SK-N-SH (cell line): Measurements from ENCODE around the gene TBC1D2B. TPM values are rescaled to one million over a fixed set of nuclear protein-coding genes. Genes with fewer than 3 reads are reported as not detected.

ENCODE experiments used
- CTCF ChIA-PET: fragments of 300-600, 350-600 bp; formaldehyde crosslinking; extraction: SDS; loops from one replicate; lab custom pipeline; 2021; lab: Yijun Ruan, JAX
- POLR2A ChIA-PET: fragments of 350-600 bp; sonication (Branson Sonifier 250); formaldehyde crosslinking; extraction: SDS; loops from one replicate; lab custom pipeline; 2020; ENCODE audit warnings: antibody characterized with exemption, inconsistent platforms; lab: Yijun Ruan, JAX
- DNase-seq: peaks from one replicate; pipeline ENCODE4 v3.0.0; 2012
- H2AFZ ChIP-seq: fragments of 200-600 bp; sonication (generic); 2 replicates; pipeline ENCODE4 v1.8.1; 2016; ENCODE audit warnings: antibody characterized with exemption, mild to moderate bottlenecking, low read depth
- H3F3A ChIP-seq: fragments of 200-600 bp; sonication (generic); replicated peaks from 2 replicates; pipeline ENCODE3; 2016; ENCODE audit warnings: antibody characterized with exemption, mild to moderate bottlenecking; ENCODE audit not compliant: insufficient read depth
- H3K27ac ChIP-seq, 2 experiments: fragments of 200-500 bp in 1 of 2; fragments of 200-600 bp in 1 of 2; sonication (Bioruptor generic) in 1 of 2; sonication (generic), shearing (Covaris generic) in 1 of 2; 2 replicates each; pipeline versions ENCODE4 v1.5.1 to v1.6.1; 2014 to 2016; ENCODE audit warnings: low read depth in 2 of 2, inconsistent platforms in 1 of 2, low read length in 1 of 2, mild to moderate bottlenecking in 1 of 2, mixed read lengths in 1 of 2
- H3K27me3 ChIP-seq: fragments of 200-600 bp; sonication (generic), shearing (Covaris generic); 2 replicates; pipeline ENCODE4 v1.6.1; 2016; ENCODE audit warnings: mixed run types; ENCODE audit not compliant: insufficient read depth
- H3K36me3 ChIP-seq, 2 experiments: fragments of 200-500 bp in 1 of 2; fragments of 200-600 bp in 1 of 2; sonication (Bioruptor generic) in 1 of 2; sonication (generic) in 1 of 2; replicated peaks in 1 of 2; 2 replicates each; pipeline versions ENCODE3 to v1.5.1; 2014 to 2016; ENCODE audit warnings: low read length in 1 of 2, mild to moderate bottlenecking in 1 of 2; ENCODE audit not compliant: insufficient read depth in 2 of 2, control insufficient read depth in 1 of 2
- H3K4me1 ChIP-seq, 2 experiments: fragments of 200-500 bp in 1 of 2; fragments of 200-600 bp in 1 of 2; sonication (Bioruptor generic) in 1 of 2; sonication (generic), shearing (Covaris generic) in 1 of 2; 2 replicates each; pipeline versions ENCODE4 v1.5.1 to v1.6.1; 2014 to 2016; ENCODE audit warnings: low read depth in 1 of 2, low read length in 1 of 2, mixed run types in 1 of 2; ENCODE audit not compliant: insufficient read depth in 2 of 2, control insufficient read depth in 1 of 2
- H3K4me2 ChIP-seq: fragments of 200-600 bp; sonication (generic), shearing (Covaris generic); 2 replicates; pipeline ENCODE4 v1.6.1; 2017; ENCODE audit warnings: mixed run types
- H3K4me3 ChIP-seq, 2 experiments: fragments of 200-500 bp in 1 of 2; fragments of 200-600 bp in 1 of 2; sonication (Bioruptor generic) in 1 of 2; sonication (generic), shearing (Covaris generic) in 1 of 2; 2 replicates each; pipeline versions ENCODE4 v1.5.1 to v1.8.1; 2014 to 2016; ENCODE audit warnings: low read depth in 2 of 2, inconsistent platforms in 1 of 2, low read length in 1 of 2, mild to moderate bottlenecking in 1 of 2, mixed read lengths in 1 of 2, moderate library complexity in 1 of 2
- H3K79me2 ChIP-seq: fragments of 200-600 bp; sonication (generic); 2 replicates; pipeline ENCODE4 v1.8.1; 2017; ENCODE audit warnings: mild to moderate bottlenecking; ENCODE audit not compliant: insufficient read depth
- H3K9ac ChIP-seq: fragments of 200-600 bp; sonication (generic); 2 replicates; pipeline ENCODE4 v1.6.1; 2017; ENCODE audit warnings: mixed run types
- H3K9me2 ChIP-seq: fragments of 200-600 bp; sonication (generic); 2 replicates; pipeline ENCODE4 v1.6.1; 2017; ENCODE audit warnings: mixed run types
- H3K9me3 ChIP-seq: fragments of 200-600 bp; sonication (generic); 2 replicates; pipeline ENCODE4 v1.6.1; 2017; ENCODE audit warnings: mixed run types, mild to moderate bottlenecking, moderate library complexity
- H4K20me1 ChIP-seq: fragments of 200-600 bp; sonication (generic); 2 replicates; pipeline ENCODE4 v1.6.1; 2017; ENCODE audit warnings: mild to moderate bottlenecking, mixed run types; ENCODE audit not compliant: insufficient read depth
- CHD2 ChIP-seq: fragments of 150-350 bp; IDR thresholded peaks from 2 replicates; pipeline ENCODE4 v1.6.1; 2018; ENCODE audit warnings: low read length; ENCODE audit not compliant: partially characterized antibody
- ELF1 ChIP-seq: IDR thresholded peaks from 2 replicates; pipeline ENCODE4 v1.4.0; 2012
- EZH2phosphoT487 ChIP-seq: fragments of 200-600 bp; sonication (generic); IDR thresholded peaks from 2 replicates; pipeline ENCODE4 v1.6.1; 2017; ENCODE audit warnings: low read depth, mixed run types, mild to moderate bottlenecking, antibody characterized with exemption, moderate library complexity, borderline replicate concordance
- FOXM1 ChIP-seq: IDR thresholded peaks from 2 replicates; pipeline ENCODE4 v1.4.0; 2012; ENCODE audit warnings: low read depth, mild to moderate bottlenecking
- MEF2A ChIP-seq: IDR thresholded peaks from 2 replicates; pipeline ENCODE4 v1.4.0; 2012; ENCODE audit warnings: low read depth, borderline replicate concordance
- MXI1 ChIP-seq: IDR thresholded peaks from 2 replicates; pipeline ENCODE4 v1.6.1; 2012; ENCODE audit warnings: mild to moderate bottlenecking, low read depth, low read length, improper control_type of control experiment
- NFIC ChIP-seq: IDR thresholded peaks from 2 replicates; pipeline ENCODE4 v1.4.0; 2012; ENCODE audit warnings: borderline replicate concordance
- NRF1 ChIP-seq: IDR thresholded peaks from 2 replicates; pipeline ENCODE4 v1.6.1; 2012; ENCODE audit warnings: low read depth, mild to moderate bottlenecking, low read length
- POLR2AphosphoS5 ChIP-seq: IDR thresholded peaks from 2 replicates; pipeline ENCODE4 v1.6.1; 2012; ENCODE audit warnings: low read depth, low read length
- RAD21 ChIP-seq: IDR thresholded peaks from 2 replicates; pipeline ENCODE4 v1.6.1; 2012; ENCODE audit warnings: mild to moderate bottlenecking, low read length
- RXRA ChIP-seq: IDR thresholded peaks from 2 replicates; pipeline ENCODE4 v1.4.0; 2012; ENCODE audit warnings: low read depth, mild to moderate bottlenecking, borderline replicate concordance
- SMC3 ChIP-seq: IDR thresholded peaks from 2 replicates; pipeline ENCODE4 v1.6.1; 2012; ENCODE audit warnings: low read depth, low read length, improper control_type of control experiment
- TAF1 ChIP-seq: IDR thresholded peaks from 2 replicates; pipeline ENCODE4 v1.6.1; 2012; ENCODE audit warnings: low read depth, mild to moderate bottlenecking, low read length, moderate library complexity, borderline replicate concordance
- TCF12 ChIP-seq: IDR thresholded peaks from 2 replicates; pipeline ENCODE4 v1.4.0; 2012
- YY1 ChIP-seq: IDR thresholded peaks from 2 replicates; pipeline ENCODE4 v1.4.0; 2012; ENCODE audit warnings: low read depth, mild to moderate bottlenecking
- ZBTB33 ChIP-seq: IDR thresholded peaks from 2 replicates; pipeline ENCODE4 v1.4.0; 2012; ENCODE audit warnings: low read depth, borderline replicate concordance
- WGBS: methylation state at CpG from one replicate; pipeline ENCODE4 v1.1.6; 2017; ENCODE audit warnings: low lambda C conversion rate; 5-methylcytosine and 5-hydroxymethylcytosine counted together
- polyA plus RNA-seq, 3 experiments: library from polyadenylated mRNA; depleted of rRNA; stranded (reverse); fragments of >200 nt; gene quantifications; 2 replicates each; pipeline ENCODE4 v1.2.3, GENCODE V29; 2012
- TF ChIP-seq, protein P1 (sequence below): fragments of 200-600 bp; sonication (generic); IDR thresholded peaks from 2 replicates; pipeline ENCODE4 v1.6.1; 2017; ENCODE audit warnings: antibody characterized with exemption, mild to moderate bottlenecking, moderate library complexity
- TF ChIP-seq, protein P2 (sequence below): IDR thresholded peaks from 2 replicates; pipeline ENCODE4 v1.4.0; 2012; ENCODE audit warnings: low read depth, borderline replicate concordance
- TF ChIP-seq, protein P3 (sequence below): IDR thresholded peaks from 2 replicates; pipeline ENCODE4 v1.6.1; 2012; ENCODE audit warnings: mild to moderate bottlenecking, low read depth, low read length, moderate library complexity

TBC1D2B gene
- polyA plus RNA-seq, 1 of the 3 experiments (the other 2 are of a cell fraction), result 19.0 TPM

GRCh38 chr15:78103406-78104118 lies 26.1 kb upstream of the TBC1D2B start:
- H4K20me1 ChIP-seq, result no peaks in the 10 kb centered on the region
- no peaks in the 10 kb centered on the region for H3K79me2 ChIP-seq
- no peak overlapping the region for H3K9ac ChIP-seq
- H2AFZ ChIP-seq, result no peak overlapping the region
- H3K4me3 ChIP-seq, result no peak overlapping the region
- H3K4me1 ChIP-seq, result no peaks in the 10 kb centered on the region; a peak in 1 of 4 replicates
- H3K9me3 ChIP-seq, result no peaks in the 10 kb centered on the region
- no peaks in the 10 kb centered on the region for H3F3A ChIP-seq
- WGBS, result 78% methylated on average over 7 of the region's 12 CpGs
- H3K36me3 ChIP-seq, result no peaks in the 10 kb centered on the region
- H3K27me3 ChIP-seq, result no peaks in the 10 kb centered on the region
- no peaks in the 10 kb centered on the region for H3K9me2 ChIP-seq
- POLR2A ChIA-PET, result interaction anchor here (1.0 kb wide), 1 partner anchor 10 kb away, joined by 3 read pairs; no protein-coding TSS in a partner anchor
- H3K4me2 ChIP-seq, result no peak overlapping the region
- CTCF ChIA-PET, result interaction anchor here (0.6 to 4.8 kb wide), 9 partner anchors 9 to 371 kb away, joined by 3 to 30 read pairs (median 3); no protein-coding TSS in a partner anchor
- TF ChIP-seq RXRA (no peak), FOXM1 (no peak), TCF12 (no peak), EZH2phosphoT487 (no peak), MXI1 (no peak), CHD2 (no peak), TAF1 (no peak), NFIC (no peak), ZBTB33 (no peak), RAD21 (no peak)
- TF ChIP-seq, protein P1, sequence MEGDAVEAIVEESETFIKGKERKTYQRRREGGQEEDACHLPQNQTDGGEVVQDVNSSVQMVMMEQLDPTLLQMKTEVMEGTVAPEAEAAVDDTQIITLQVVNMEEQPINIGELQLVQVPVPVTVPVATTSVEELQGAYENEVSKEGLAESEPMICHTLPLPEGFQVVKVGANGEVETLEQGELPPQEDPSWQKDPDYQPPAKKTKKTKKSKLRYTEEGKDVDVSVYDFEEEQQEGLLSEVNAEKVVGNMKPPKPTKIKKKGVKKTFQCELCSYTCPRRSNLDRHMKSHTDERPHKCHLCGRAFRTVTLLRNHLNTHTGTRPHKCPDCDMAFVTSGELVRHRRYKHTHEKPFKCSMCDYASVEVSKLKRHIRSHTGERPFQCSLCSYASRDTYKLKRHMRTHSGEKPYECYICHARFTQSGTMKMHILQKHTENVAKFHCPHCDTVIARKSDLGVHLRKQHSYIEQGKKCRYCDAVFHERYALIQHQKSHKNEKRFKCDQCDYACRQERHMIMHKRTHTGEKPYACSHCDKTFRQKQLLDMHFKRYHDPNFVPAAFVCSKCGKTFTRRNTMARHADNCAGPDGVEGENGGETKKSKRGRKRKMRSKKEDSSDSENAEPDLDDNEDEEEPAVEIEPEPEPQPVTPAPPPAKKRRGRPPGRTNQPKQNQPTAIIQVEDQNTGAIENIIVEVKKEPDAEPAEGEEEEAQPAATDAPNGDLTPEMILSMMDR, result no peak
- TF ChIP-seq, protein P2, sequence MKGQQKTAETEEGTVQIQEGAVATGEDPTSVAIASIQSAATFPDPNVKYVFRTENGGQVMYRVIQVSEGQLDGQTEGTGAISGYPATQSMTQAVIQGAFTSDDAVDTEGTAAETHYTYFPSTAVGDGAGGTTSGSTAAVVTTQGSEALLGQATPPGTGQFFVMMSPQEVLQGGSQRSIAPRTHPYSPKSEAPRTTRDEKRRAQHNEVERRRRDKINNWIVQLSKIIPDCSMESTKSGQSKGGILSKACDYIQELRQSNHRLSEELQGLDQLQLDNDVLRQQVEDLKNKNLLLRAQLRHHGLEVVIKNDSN, result no peak
- no peak for DNase-seq
- H3K27ac ChIP-seq, result no peak overlapping the region

DNA sequence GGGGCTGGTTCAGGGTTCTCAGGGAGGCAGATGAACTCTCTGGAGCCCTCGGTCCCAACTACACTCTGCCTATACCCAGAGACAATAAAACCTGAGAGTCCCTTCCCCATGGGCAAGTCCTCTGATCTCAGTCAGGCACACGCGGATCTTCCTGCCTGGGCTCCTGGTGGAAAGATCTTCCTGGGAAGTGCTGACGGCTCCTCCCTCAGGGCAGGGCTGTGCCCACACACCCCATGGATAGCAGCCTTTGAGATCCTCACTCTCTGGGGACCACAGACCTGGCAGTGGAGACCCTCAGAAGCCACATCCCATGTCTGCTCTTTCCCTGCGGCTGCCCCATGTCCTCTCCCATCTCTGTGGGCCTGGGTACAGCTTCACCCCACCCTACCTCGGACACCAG lies 25.2 kb upstream of the TBC1D2B start:
- Histone ChIP-seq H4K20me1 (no peaks in the 10 kb centered on the region), H3F3A (no peaks in the 10 kb centered on the region), H3K9me2 (no peaks in the 10 kb centered on the region), H3K4me2 (no peak overlapping the region), H3K4me1 (no peaks in the 10 kb centered on the region; a peak in 1 of 4 replicates), H3K4me3 (no peak overlapping the region), H2AFZ (no peak overlapping the region), H3K27me3 (no peaks in the 10 kb centered on the region), H3K27ac (no peak overlapping the region), H3K9me3 (no peaks in the 10 kb centered on the region), H3K9ac (no peak overlapping the region), H3K79me2 (no peaks in the 10 kb centered on the region), H3K36me3 (no peaks in the 10 kb centered on the region)
- WGBS, result 78% methylated on average over 4 of the region's 6 CpGs
- ChIA-PET CTCF (interaction anchor here (0.6 to 4.8 kb wide), 9 partner anchors 9 to 370 kb away, joined by 3 to 30 read pairs (median 3); no protein-coding TSS in a partner anchor), POLR2A (no interaction called here)
- DNase-seq, result no peak
- TF ChIP-seq TAF1, result no peak
- TF ChIP-seq CHD2, result no peak
- TF ChIP-seq SMC3, result no peak
- TF ChIP-seq, protein P3, sequence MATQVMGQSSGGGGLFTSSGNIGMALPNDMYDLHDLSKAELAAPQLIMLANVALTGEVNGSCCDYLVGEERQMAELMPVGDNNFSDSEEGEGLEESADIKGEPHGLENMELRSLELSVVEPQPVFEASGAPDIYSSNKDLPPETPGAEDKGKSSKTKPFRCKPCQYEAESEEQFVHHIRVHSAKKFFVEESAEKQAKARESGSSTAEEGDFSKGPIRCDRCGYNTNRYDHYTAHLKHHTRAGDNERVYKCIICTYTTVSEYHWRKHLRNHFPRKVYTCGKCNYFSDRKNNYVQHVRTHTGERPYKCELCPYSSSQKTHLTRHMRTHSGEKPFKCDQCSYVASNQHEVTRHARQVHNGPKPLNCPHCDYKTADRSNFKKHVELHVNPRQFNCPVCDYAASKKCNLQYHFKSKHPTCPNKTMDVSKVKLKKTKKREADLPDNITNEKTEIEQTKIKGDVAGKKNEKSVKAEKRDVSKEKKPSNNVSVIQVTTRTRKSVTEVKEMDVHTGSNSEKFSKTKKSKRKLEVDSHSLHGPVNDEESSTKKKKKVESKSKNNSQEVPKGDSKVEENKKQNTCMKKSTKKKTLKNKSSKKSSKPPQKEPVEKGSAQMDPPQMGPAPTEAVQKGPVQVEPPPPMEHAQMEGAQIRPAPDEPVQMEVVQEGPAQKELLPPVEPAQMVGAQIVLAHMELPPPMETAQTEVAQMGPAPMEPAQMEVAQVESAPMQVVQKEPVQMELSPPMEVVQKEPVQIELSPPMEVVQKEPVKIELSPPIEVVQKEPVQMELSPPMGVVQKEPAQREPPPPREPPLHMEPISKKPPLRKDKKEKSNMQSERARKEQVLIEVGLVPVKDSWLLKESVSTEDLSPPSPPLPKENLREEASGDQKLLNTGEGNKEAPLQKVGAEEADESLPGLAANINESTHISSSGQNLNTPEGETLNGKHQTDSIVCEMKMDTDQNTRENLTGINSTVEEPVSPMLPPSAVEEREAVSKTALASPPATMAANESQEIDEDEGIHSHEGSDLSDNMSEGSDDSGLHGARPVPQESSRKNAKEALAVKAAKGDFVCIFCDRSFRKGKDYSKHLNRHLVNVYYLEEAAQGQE, result no peak
- TF ChIP-seq MEF2A, result no peak
- no peak for TF ChIP-seq NRF1
- TF ChIP-seq TCF12, result no peak
- no peak for TF ChIP-seq POLR2AphosphoS5
- TF ChIP-seq YY1, result no peak
- no peak for TF ChIP-seq ELF1
